Measurements from ENCODE around the gene KLHDC8B. TPM values are rescaled to one million over a fixed set of nuclear protein-coding genes. Genes with fewer than 3 reads are reported as not detected.
"Not testable (repeated sequence)": the region's sequence is repeated elsewhere in the genome, so short reads cannot be mapped to it uniquely, and the experiment has no call there.

KLHDC8B gene
- total and polyA plus RNA-seq, 4 donors, result 8.1 to 17.1 (median 9.4) TPM

- not testable (repeated sequence) for H3K27me3 ChIP-seq (ENCODE audit: control insufficient read depth in 4 of 4, insufficient read depth in 4 of 4, low read length in 3 of 4); H3K4me1 ChIP-seq (ENCODE audit: control insufficient read depth in 4 of 4, insufficient read depth in 4 of 4, low read length in 3 of 4); H3K4me3 ChIP-seq (ENCODE audit: low read depth in 1 of 3, low read length in 3 of 3); H3K36me3 ChIP-seq (ENCODE audit: control insufficient read depth in 4 of 4, insufficient read depth in 3 of 4, low read depth in 1 of 4, low read length in 3 of 4); H3K27ac ChIP-seq (ENCODE audit: low read depth in 1 of 2, low read length in 2 of 2); H3K9me3 ChIP-seq (ENCODE audit: control insufficient read depth in 4 of 4, low read length in 3 of 4); H3K9ac ChIP-seq (ENCODE audit: low read depth in 1 of 2, low read length in 2 of 2)
- peak; percentile 38 for DNase-seq (ENCODE audit: low spot score)
- TF ChIP-seq JUND (IDR thresholded peaks at IDR 0.05) (peak; percentile 35 to 68), NR2F2 (IDR thresholded peaks at IDR 0.05) (peak; percentile 67)
- WGBS, result 37% methylated on average over 6 of the region's 6 CpGs
Measured at GRCh38 chr3:49218471-49218989, 47.1 kb downstream of the KLHDC8B start.

GRCh38 chr3:49219132-49219531 is 47.7 kb downstream of the KLHDC8B start:
- no peak for TF ChIP-seq HNF4G (IDR thresholded peaks at IDR 0.05)
- TF ChIP-seq REST (IDR thresholded peaks at IDR 0.05), result no peak
- no peak for TF ChIP-seq FOXA2 (IDR thresholded peaks at IDR 0.05)
- no peak for TF ChIP-seq TAF1 (conservative IDR thresholded peaks at IDR 0.05)
- no peak for TF ChIP-seq JUND (IDR thresholded peaks at IDR 0.05)
- no peak for TF ChIP-seq RXRA (IDR thresholded peaks at IDR 0.05)
- TF ChIP-seq YY1 (IDR thresholded peaks at IDR 0.05), result no peak
- TF ChIP-seq CTCF (IDR thresholded peaks at IDR 0.05; ENCODE audit: low read depth, low read length, missing input control), result no peak
- TF ChIP-seq ZBTB33 (IDR thresholded peaks at IDR 0.05), result no peak
- no peak for TF ChIP-seq NR2F2 (IDR thresholded peaks at IDR 0.05)
- no peak for TF ChIP-seq FOXA1 (IDR thresholded peaks at IDR 0.05)
- no peak for TF ChIP-seq RAD21 (IDR thresholded peaks at IDR 0.05)
- no peak for TF ChIP-seq EGR1 (IDR thresholded peaks at IDR 0.05; ENCODE audit: low read depth in 2 of 2)
- TF ChIP-seq SP1 (IDR thresholded peaks at IDR 0.05), result no peak
- WGBS, result 93% methylated on average over 6 of the region's 6 CpGs
- Histone ChIP-seq H3K9me3 (ENCODE audit: control insufficient read depth in 4 of 4, low read length in 3 of 4) (no peaks in the 10 kb centered on the region), H3K4me1 (ENCODE audit: control insufficient read depth in 4 of 4, insufficient read depth in 4 of 4, low read length in 3 of 4) (no peaks in the 10 kb centered on the region), H3K27me3 (ENCODE audit: control insufficient read depth in 4 of 4, insufficient read depth in 4 of 4, low read length in 3 of 4) (no peaks in the 10 kb centered on the region), H3K36me3 (ENCODE audit: control insufficient read depth in 4 of 4, insufficient read depth in 3 of 4, low read depth in 1 of 4, low read length in 3 of 4) (no peaks in the 10 kb centered on the region), H3K27ac (ENCODE audit: low read depth in 1 of 2, low read length in 2 of 2) (no peak overlapping the region), H3K4me3 (ENCODE audit: low read depth in 1 of 3, low read length in 3 of 3) (no peak overlapping the region), H3K9ac (ENCODE audit: low read depth in 1 of 2, low read length in 2 of 2) (no peak overlapping the region)
- no peak for DNase-seq (ENCODE audit: low spot score)

GRCh38 chr3:49220985-49221563 is 49.7 kb downstream of the KLHDC8B start:
- not testable (repeated sequence) for H3K27me3 ChIP-seq (ENCODE audit: control insufficient read depth in 4 of 4, insufficient read depth in 4 of 4, low read length in 3 of 4); H3K36me3 ChIP-seq (ENCODE audit: control insufficient read depth in 4 of 4, insufficient read depth in 3 of 4, low read depth in 1 of 4, low read length in 3 of 4); DNase-seq (ENCODE audit: low spot score); H3K9me3 ChIP-seq (ENCODE audit: control insufficient read depth in 4 of 4, low read length in 3 of 4); H3K4me1 ChIP-seq (ENCODE audit: control insufficient read depth in 4 of 4, insufficient read depth in 4 of 4, low read length in 3 of 4); H3K27ac ChIP-seq (ENCODE audit: low read depth in 1 of 2, low read length in 2 of 2); H3K4me3 ChIP-seq (ENCODE audit: low read depth in 1 of 3, low read length in 3 of 3); H3K9ac ChIP-seq (ENCODE audit: low read depth in 1 of 2, low read length in 2 of 2)
- WGBS, result 90% methylated on average over 6 of the region's 6 CpGs
